ENCODE data around the gene CDK18. TPM values are rescaled to one million over a fixed set of nuclear protein-coding genes. Genes with fewer than 3 reads are reported as not detected.

The CDK18 gene
- total RNA-seq, 4 donors from 2014 or later, result 4.1 to 28.2 (median 8.5) TPM

DNA sequence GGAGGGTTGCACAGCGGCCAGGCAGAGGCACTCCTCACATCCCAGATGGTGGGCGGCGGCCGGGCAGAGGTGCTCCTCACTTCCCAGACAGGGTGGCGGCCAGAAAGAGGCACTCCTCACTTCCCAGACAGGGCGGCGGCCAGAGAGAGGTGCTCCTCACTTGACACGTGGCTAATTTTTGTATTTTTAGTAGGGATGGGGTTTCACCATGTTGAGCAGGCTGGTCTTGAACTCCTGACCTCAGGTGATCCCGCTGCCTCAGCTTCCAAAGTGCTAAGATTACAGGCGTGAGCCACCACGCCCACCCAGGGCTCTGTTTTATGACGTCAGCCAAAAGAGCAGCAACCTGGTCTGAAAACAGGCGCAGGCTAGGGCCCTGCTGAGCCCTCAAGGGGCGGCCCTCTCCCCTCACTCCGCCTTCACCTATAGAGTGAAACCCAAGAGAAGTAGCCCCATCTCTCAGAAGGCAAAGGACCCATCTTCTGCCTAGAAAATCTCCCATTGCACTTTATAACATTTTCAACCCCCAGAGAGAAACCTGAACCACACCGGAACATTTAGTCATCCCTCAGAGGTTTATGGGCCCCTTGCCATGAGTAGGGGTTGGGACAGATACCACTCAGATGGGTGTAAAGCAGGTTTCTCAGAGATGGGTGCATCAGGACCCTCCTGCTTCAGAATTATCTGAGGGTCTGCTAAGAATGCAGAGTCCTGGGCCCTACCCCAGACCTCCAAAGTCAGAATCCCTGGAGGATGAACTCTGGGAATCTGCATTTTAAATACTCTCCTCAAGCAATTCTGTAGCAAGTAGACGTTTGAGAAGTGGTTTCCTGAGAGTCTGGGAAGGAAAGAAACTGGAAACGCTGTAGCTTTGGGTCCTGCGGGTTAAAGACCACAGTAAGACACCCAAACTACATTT, 40.8 kb downstream of the CDK18 start:
- intact Hi-C loops (cut with DNase I; ENCODE audit: low total_unique reads), result no loop called here
- no peak for TF ChIP-seq POLR2A (IDR thresholded peaks at IDR 0.05)
- TF ChIP-seq, protein P1, sequence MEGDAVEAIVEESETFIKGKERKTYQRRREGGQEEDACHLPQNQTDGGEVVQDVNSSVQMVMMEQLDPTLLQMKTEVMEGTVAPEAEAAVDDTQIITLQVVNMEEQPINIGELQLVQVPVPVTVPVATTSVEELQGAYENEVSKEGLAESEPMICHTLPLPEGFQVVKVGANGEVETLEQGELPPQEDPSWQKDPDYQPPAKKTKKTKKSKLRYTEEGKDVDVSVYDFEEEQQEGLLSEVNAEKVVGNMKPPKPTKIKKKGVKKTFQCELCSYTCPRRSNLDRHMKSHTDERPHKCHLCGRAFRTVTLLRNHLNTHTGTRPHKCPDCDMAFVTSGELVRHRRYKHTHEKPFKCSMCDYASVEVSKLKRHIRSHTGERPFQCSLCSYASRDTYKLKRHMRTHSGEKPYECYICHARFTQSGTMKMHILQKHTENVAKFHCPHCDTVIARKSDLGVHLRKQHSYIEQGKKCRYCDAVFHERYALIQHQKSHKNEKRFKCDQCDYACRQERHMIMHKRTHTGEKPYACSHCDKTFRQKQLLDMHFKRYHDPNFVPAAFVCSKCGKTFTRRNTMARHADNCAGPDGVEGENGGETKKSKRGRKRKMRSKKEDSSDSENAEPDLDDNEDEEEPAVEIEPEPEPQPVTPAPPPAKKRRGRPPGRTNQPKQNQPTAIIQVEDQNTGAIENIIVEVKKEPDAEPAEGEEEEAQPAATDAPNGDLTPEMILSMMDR (IDR thresholded peaks at IDR 0.05), result no peak
- no peak for DNase-seq
- Histone ChIP-seq H3K9me3 (no peaks in the 10 kb centered on the region), H3K4me1 (no peaks in the 10 kb centered on the region), H3K27me3 (no peaks in the 10 kb centered on the region), H3K27ac (no peak overlapping the region), H3K4me3 (no peak overlapping the region), H3K36me3 (no peaks in the 10 kb centered on the region)

DNA sequence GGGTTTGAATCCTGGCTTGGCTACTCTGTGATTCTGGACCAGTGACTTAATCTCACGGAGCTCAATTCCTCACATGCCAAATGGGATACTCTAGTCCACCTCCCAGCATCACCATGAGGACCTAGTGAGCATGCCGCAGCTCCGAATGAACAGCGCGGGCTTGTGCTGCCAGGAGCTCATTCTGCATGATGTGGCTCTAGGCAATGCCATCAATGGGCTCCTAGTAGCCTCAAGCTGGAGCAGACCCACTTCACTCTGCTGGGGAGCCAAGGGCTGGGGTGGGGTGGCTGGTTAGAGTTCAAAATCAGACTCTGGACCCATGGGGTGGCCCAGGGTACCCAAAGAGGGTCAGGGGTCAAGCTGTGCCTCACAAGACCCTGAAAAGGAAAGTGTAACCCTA, 41.5 kb downstream of the CDK18 start:
- H3K27ac ChIP-seq, result no peak overlapping the region
- H3K9me3 ChIP-seq, result no peaks in the 10 kb centered on the region
- no peaks in the 10 kb centered on the region for H3K27me3 ChIP-seq
- intact Hi-C loops (cut with DNase I; ENCODE audit: low total_unique reads), result no loop called here
- no peak overlapping the region for H3K4me3 ChIP-seq
- H3K4me1 ChIP-seq, result no peaks in the 10 kb centered on the region
- H3K36me3 ChIP-seq, result no peaks in the 10 kb centered on the region
- no peak for DNase-seq
- TF ChIP-seq, protein P1 (IDR thresholded peaks at IDR 0.05), result no peak
- no peak for TF ChIP-seq POLR2A (IDR thresholded peaks at IDR 0.05)

DNA sequence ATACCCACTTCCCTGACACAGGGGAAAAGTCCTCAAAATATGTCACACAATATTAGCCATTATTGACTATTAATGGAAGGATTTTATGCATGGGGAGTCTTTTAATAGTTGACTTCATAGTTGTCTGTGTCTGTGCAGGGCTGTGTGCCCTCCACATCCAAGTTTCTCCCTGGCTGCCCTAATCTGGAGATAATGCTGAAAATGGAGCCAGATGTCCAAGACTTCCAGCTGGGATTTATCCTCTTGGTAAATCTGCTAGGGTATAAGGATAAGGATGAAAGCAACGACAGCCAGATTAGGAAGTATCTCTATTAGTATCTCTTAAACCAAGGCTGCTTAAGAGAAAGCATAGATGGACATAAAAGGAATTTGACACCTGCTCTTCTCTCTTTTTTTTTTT, 42.1 kb downstream of the CDK18 start:
- Histone ChIP-seq H3K36me3 (no peaks in the 10 kb centered on the region), H3K4me1 (no peaks in the 10 kb centered on the region), H3K9me3 (no peaks in the 10 kb centered on the region), H3K4me3 (no peak overlapping the region), H3K27ac (no peak overlapping the region), H3K27me3 (no peaks in the 10 kb centered on the region)
- intact Hi-C loops (cut with DNase I; ENCODE audit: low total_unique reads), result no loop called here
- DNase-seq, result no peak
- no peak for TF ChIP-seq POLR2A (IDR thresholded peaks at IDR 0.05)
- TF ChIP-seq, protein P1 (IDR thresholded peaks at IDR 0.05), result no peak

DNA sequence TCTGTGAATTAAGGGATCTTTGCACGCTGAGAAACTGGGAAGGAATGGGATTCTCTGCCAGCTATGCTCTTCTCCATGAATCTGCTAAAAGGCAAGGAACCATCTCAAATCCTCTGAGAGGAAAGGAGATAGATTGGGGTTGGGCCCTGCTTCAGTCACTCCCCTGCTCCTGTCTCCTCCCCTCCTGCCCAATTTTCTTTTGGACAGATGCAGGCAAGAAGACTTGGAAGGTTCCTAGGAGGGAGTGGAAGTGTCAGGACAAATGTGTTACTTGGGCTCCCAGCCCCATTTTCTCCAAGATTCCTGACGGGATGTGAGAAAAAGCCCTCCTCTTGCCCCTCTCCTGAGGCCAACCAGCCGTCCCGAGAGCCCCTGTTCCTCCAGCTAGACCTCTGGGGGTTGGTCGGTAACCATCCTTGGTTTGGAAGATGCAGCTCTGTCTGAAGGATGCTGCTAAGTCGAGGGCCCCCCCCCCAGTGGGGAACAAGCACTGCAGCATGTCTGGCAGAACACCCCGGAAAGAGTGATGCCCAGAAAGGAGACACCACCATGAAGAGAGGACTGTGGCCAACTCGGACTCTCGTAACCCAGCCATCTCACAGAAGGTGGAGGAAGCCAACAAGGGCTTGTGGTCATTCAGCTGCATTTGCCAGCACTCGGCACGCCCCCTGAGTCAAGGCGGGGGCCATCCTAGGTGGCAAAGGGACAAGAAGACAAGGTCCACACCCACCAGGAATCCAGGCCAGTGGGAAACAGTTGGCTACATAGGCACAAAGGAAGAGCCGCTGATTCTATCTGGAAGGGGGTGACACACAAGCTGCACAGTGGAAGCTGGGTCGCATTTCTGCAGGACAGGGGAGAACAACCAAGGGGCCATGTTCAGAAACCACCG, 43.7 kb downstream of the CDK18 start:
- intact Hi-C loops (cut with DNase I; ENCODE audit: low total_unique reads), result no loop called here
- no peaks in the 10 kb centered on the region for H3K36me3 ChIP-seq
- H3K4me1 ChIP-seq, result no peaks in the 10 kb centered on the region
- TF ChIP-seq, protein P1 (IDR thresholded peaks at IDR 0.05), result no peak
- no peak for TF ChIP-seq POLR2A (IDR thresholded peaks at IDR 0.05)
- H3K27me3 ChIP-seq, result no peaks in the 10 kb centered on the region
- H3K9me3 ChIP-seq, result no peaks in the 10 kb centered on the region
- H3K4me3 ChIP-seq, result no peak overlapping the region
- no peak overlapping the region for H3K27ac ChIP-seq
- no peak for DNase-seq

Data from uterus (tissue), 4 donors.